GM10847 (cell line): ENCODE data around the gene PRDM16.

Source experiments
- POLR2A ChIP-seq: IDR thresholded peaks from 2 replicates; pipeline ENCODE4 v1.6.1; 2011; ENCODE audit not compliant: insufficient read length; ENCODE audit errors: extremely low read depth

PRDM16 gene

GRCh38 chr1:3136532-3136931 is 67.5 kb downstream of the PRDM16 start:
- no peak for TF ChIP-seq POLR2A

- TF ChIP-seq POLR2A: no peak
Observed at GRCh38 chr1:3137111-3138100, 68.4 kb downstream of the PRDM16 start.

- TF ChIP-seq POLR2A: no peak
Observed at GRCh38 chr1:3138623-3139151, 69.7 kb downstream of the PRDM16 start.

- TF ChIP-seq POLR2A: no peak
Observed at GRCh38 chr1:3139451-3139852, 70.4 kb downstream of the PRDM16 start.

GRCh38 chr1:3139871-3140361 is 70.9 kb downstream of the PRDM16 start:
- TF ChIP-seq POLR2A: no peak

GRCh38 chr1:3140437-3140836 is 71.4 kb downstream of the PRDM16 start:
- TF ChIP-seq POLR2A: no peak

- no peak for TF ChIP-seq POLR2A
Observed at GRCh38 chr1:3141129-3141528, 72.1 kb downstream of the PRDM16 start.

GRCh38 chr1:3141836-3142235 is 72.8 kb downstream of the PRDM16 start:
- no peak for TF ChIP-seq POLR2A

- TF ChIP-seq POLR2A: no peak
Observed at GRCh38 chr1:3142236-3142635, 73.2 kb downstream of the PRDM16 start.

GRCh38 chr1:3142751-3143150 is 73.7 kb downstream of the PRDM16 start:
- TF ChIP-seq POLR2A: no peak

GRCh38 chr1:3145532-3146325 is 76.7 kb downstream of the PRDM16 start:
- TF ChIP-seq POLR2A: no peak

GRCh38 chr1:3146458-3146857 is 77.5 kb downstream of the PRDM16 start:
- TF ChIP-seq POLR2A: no peak

GRCh38 chr1:3146907-3147306 is 77.9 kb downstream of the PRDM16 start:
- no peak for TF ChIP-seq POLR2A

GRCh38 chr1:3148171-3148570 is 79.2 kb downstream of the PRDM16 start:
- no peak for TF ChIP-seq POLR2A

GRCh38 chr1:3149277-3149676 is 80.3 kb downstream of the PRDM16 start:
- no peak for TF ChIP-seq POLR2A

GRCh38 chr1:3151456-3151855 is 82.5 kb downstream of the PRDM16 start:
- TF ChIP-seq POLR2A: no peak

GRCh38 chr1:3152143-3152542 is 83.1 kb downstream of the PRDM16 start:
- TF ChIP-seq POLR2A: no peak
